Gastrocnemius medialis (tissue), 4 donors: ENCODE data around the gene ZC3H18.

Experiments used
- POLR2A ChIP-seq, 2 donors: fragments of 450-650 bp; IDR thresholded peaks; one replicate each; pipeline ENCODE4 v1.6.1; 2017; ENCODE audit warnings: antibody characterized with exemption in 2 of 2, mild to moderate bottlenecking in 2 of 2, moderate library complexity in 2 of 2
- TF ChIP-seq, protein P1 (sequence below), 5 experiments: fragments of 450-650 bp in 3 of 5; fragments of 200-600 bp in 2 of 5; sonication (generic) in 2 of 5; IDR thresholded peaks in 4 of 5; conservative IDR thresholded peaks in 1 of 5; 1 replicate in 4 of 5; 2 replicates in 1 of 5; pipeline ENCODE4 v1.5.1; 2016 to 2019; ENCODE audit warnings: antibody characterized with exemption in 5 of 5, mild to moderate bottlenecking in 3 of 5, moderate library complexity in 3 of 5

DNA sequence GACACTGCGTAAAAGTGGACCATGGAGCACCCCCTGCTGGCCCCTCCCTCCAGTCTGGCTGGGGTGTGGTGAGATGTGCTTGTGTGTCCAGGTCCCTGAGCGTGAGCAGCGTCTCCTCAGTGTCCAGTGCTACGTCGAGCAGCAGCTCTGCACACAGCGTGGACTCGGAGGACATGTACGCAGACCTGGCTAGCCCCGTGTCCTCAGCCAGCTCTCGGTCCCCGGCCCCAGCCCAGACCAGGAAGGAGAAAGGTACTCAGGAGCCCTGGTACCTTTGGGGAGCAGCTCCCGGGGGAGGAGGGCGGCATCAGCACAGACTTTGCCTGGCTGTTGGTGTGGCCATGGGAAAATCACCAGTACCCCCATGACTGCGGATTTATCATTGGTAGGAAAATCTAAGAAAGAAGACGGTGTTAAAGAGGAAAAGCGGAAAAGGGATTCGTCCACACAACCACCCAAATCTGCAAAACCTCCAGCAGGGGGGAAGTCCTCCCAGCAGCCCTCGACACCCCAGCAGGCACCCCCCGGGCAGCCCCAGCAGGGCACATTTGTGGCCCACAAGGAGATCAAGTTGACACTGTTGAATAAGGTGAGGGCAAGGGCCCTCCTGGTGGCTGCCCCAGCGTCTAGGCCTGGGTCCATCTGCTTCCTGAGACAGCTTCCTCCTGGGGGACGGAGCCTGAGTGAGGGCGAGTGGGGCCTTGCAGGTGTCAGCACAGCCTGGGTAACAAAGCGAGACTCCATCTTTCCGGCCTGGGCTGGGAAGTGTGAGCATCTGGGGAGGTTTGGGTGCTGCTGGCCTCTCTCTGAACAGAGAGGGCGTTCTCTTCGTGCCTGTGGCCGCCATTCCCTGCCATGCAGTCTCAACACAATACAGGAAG, 57.6 kb downstream of the ZC3H18 start:
- TF ChIP-seq, protein P1, sequence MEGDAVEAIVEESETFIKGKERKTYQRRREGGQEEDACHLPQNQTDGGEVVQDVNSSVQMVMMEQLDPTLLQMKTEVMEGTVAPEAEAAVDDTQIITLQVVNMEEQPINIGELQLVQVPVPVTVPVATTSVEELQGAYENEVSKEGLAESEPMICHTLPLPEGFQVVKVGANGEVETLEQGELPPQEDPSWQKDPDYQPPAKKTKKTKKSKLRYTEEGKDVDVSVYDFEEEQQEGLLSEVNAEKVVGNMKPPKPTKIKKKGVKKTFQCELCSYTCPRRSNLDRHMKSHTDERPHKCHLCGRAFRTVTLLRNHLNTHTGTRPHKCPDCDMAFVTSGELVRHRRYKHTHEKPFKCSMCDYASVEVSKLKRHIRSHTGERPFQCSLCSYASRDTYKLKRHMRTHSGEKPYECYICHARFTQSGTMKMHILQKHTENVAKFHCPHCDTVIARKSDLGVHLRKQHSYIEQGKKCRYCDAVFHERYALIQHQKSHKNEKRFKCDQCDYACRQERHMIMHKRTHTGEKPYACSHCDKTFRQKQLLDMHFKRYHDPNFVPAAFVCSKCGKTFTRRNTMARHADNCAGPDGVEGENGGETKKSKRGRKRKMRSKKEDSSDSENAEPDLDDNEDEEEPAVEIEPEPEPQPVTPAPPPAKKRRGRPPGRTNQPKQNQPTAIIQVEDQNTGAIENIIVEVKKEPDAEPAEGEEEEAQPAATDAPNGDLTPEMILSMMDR (IDR thresholded peaks at IDR 0.05 in 4 of 5, conservative IDR thresholded peaks at IDR 0.05 in 1 of 5), result no peak
- TF ChIP-seq POLR2A (IDR thresholded peaks at IDR 0.05), result no peak
